HS-27A (cell line): ENCODE measurements around the gene IL17C.

Source experiments
- DNase-seq: peaks from one replicate; pipeline ENCODE4 v3.0.0-alpha.2; 2012; ENCODE audit warnings: low read depth, missing footprints

Gene IL17C

DNA sequence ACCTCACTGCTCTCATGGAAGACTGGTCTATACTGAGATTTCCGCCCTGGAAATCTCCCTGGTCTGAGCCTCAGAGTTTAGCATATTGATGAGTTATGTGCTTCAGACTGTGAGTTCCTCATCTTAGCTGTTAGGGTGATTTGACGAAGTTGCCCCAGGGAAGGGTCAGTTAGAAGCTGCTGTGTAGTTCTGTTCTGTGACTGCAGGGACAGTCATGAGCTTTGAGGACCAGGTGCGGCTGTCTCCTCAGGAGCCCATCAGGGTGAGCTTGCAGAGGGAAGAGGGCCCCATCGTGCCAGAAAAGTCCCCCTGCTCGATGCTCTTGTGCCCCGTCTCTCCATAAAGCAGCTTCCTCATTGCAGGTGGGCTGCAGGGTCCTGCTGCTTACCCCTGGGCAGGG, 28.3 kb upstream of the IL17C start:
- DNase-seq, result no peak

- DNase-seq, result no peak
These were observed 27.2 kb upstream of the IL17C start for GRCh38 chr16:88610909-88611812.

GRCh38 chr16:88613293-88613692, 25.1 kb upstream of the IL17C start:
- DNase-seq, result no peak

- no peak for DNase-seq
These were observed 24.2 kb upstream of the IL17C start for GRCh38 chr16:88613911-88614817.

DNA sequence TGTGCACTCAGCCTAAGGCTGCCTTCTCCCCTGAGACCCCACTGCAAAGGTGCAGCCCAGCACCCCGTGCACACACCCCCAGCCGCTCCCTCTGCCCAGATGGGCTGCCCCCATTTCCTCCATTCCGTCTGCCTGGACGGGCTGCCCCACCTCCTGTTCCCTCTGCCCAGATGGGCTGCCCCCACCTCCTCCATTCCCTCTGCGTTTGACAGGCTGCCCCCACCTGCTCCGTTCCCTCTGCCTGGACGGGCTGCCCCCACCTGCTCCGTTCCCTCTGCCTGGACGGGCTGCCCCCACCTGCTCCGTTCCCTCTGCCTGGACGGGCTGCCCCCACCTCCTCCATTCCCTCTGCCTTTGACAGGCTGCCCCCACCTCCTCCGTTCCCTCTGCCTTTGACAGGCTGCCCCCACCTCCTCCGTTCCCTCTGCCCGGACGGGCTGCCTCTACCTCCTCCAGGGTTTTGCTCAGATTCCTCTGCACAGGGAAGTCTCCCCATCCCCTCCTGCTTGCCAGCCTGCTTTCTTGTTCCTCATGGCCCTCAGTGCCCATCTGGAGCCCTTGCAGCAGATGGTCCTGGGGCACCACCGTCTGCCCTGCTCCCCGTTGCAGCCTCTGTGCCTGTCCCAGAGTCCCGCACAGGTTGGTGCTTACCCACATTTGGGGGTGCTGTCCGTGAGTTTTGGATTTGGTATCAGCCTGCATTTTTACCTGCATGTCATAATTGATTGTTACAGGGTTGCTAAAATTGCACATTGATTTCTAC, 23.4 kb upstream of the IL17C start:
- no peak for DNase-seq

- DNase-seq, result no peak
These were observed 22.1 kb upstream of the IL17C start for GRCh38 chr16:88616320-88616719.

DNA sequence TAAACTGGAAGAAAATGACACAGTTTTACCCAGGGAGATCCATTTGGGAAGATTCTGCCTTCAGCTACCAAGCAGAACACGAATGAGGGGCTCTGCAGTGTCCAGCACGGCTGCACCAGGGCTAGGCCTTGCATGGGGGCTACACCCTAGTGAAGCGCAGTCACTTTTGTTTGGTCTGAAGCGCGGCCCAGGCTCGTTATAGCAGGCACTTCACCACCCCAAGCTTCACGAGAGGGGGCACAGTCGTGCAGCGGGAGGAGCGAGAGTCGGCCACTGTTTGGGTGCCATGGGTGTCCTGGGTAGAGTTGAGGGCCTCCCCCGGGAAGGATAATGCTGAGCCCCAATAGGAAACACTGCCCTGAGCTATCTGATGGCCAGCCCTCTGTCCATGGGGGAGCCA, 21.6 kb upstream of the IL17C start:
- no peak for DNase-seq

- no peak for DNase-seq
These were observed 20.9 kb upstream of the IL17C start for GRCh38 chr16:88617268-88618031.

DNA sequence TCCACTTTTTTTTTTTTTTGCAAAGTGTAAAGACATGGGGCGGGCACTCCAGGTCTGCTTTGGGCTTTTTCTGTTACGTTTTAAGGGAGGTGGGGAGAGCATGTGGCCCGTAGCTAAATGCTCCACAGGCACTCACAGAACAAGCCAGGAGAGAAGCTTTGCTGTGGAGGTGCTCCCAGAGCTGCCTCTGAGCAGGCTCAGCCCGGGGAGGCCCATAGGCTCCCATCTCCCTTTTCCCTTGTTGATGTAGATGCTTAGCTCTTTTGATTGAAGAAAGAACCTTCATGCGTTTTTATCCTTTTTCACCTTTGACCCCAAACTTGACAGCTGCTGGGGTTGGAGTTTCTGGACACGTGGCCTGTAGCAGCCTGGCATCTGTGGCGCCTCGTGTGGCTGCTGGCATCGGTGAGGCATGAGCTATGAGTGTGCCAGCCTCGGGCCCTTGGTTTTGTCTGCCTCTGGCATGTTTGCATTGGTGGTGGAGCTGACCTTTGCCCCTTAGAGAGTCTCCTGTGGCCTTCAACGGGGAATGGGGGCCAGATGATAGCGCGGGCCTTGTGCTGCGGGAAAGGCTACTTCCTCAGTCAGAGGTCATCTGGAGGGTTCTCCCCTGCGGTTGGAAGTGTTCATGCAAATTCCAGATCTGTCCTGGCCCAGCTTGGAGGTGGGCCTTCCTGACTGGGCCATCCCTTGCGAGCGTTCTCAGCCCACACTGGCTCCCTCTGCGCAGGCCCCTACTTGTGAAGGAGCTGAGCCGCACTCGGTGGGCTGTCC, 20.0 kb upstream of the IL17C start:
- no peak for DNase-seq

DNA sequence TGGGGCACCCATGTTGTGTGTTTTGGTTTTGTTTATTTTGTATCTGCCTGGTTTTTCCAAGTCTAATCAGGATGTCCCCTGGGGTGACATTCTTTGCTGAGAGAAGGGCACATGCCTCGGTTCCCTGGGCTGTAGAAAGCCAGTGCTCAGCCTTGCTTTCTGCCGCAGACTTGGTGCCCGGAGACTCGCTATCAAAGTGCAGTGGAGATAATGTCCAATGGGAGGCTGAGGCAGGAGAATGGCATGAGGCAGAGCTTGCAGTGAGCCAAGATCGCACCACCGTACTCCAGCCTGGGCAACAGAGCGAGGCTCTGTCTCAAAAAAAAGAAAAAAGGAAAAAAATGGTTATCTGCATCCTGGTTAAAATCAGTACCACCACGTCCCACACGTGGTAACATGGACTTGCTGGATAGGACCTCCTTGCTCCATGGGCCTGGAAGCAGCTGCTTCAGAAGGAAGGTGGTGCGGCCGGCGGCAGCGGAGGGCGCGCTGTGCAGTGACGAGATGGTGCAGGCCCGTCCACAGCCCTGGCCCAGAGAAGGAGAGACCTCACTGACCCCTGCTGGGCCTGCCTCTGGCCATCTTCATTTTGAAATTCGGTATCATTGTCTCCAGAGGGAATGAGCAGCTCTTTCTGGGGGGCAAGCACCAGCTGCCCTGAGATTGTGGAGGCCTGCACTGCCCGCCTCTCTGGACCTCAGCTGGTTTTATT, 19.3 kb upstream of the IL17C start:
- DNase-seq, result no peak

DNA sequence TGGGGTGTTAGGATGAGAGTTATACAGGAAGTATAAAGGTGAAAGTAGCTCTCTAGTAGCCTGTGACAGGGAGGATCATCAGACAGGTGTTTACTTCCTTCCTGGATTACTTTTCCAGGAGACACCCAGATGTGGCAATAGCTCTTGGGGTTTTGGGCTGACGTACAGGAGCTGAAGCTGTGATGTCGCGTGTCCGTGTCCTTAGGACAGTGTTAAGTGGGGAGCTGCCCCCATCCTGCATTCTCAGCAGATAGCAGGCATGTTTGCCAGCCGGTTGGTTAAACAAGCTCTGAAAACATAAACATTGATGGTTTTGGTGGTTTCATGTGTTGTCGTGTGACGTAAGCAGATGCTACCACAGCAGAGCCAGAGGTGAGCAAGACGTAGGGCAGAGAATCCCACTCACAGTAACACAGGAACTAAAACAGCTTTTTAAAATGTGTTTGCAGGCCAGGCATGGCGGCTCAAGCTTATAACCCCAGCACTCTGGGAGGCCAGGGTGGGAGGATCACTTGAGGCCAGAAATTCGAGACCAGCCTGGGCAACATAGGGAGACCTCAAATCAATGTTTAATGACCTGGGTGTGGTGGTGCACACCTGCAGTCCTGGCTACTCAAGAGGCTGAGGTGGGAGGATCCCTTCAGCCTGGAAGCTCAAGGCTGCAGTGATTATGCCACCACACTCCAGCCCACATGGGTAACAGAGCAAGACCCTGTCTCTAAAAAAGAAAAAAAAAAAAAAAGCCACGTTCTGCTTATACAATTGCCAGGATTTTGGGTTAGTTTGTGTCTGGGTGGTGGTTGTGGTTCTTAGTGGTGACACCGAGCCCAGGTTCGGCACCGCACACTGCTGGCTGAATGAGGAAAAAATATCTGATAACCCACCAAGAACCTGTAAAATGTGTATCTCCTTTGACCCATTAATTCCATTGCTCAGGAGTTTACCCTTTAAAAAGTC, 18.2 kb upstream of the IL17C start:
- no peak for DNase-seq

- DNase-seq, result no peak
These were observed 16.2 kb upstream of the IL17C start for GRCh38 chr16:88622125-88622524.

GRCh38 chr16:88622866-88623265, 15.5 kb upstream of the IL17C start:
- no peak for DNase-seq

- no peak for DNase-seq
These were observed 14.5 kb upstream of the IL17C start for GRCh38 chr16:88623858-88624257.

DNA sequence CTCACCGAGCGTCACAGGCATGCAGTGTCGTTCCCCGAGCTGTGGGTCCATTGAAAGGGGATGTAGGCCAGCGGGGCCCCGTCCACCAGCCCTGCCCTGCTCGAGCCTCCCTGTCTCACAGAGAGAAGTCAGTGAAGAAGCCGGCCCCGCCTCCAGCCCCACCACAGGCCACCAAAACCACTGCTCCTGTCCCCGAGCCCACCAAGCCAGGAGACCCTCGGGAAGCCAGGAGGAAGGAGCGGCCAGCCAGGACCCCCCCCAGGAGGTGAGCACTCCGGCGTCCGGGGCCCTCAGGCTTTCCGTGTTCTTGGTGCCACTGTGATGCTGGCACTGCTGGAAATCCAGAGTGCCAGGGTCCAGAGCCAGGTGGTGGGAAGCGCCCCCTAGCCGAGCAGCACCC, 13.9 kb upstream of the IL17C start:
- DNase-seq, result no peak

DNA sequence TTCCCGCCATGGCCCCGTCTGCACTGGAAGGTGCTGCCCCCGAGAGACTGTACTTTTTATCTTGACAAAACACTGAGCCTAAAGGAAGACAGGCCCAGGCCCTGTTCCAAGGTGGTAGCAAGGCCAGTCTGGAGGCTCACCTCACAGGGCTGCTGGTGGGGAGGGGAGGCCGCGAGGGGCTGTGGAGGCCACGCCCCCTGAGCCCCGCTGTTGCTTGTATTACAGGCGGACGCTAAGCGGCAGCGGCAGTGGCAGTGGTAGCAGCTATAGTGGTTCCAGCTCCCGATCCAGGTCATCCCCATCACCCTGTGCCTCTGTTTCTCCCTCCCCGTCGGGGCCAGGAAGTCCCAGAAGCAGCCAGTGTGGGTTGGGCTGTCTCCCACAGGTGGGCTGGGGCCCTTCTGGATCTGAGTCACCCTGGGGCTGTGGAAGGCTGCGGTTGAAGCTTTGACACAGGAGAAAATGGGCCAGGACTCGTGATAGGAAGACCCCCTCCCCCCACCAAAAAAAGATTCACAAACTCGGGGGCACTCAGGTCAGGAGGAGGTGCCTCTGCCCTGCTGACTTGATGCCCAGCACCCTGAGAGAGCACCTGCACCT, 13.3 kb upstream of the IL17C start:
- no peak for DNase-seq

GRCh38 chr16:88626646-88627045, 11.7 kb upstream of the IL17C start:
- DNase-seq, result no peak
